ENCODE measurements around the gene FBXL20. TPM values are rescaled to one million over a fixed set of nuclear protein-coding genes. Genes with fewer than 3 reads are reported as not detected.

Gene FBXL20
- total and polyA plus RNA-seq, 9 of the 15 experiments (the other 6 are each of a cell fraction or from before 2014, with no cell fraction given): 1.8 to 15.1 (median 5.6) TPM

DNA sequence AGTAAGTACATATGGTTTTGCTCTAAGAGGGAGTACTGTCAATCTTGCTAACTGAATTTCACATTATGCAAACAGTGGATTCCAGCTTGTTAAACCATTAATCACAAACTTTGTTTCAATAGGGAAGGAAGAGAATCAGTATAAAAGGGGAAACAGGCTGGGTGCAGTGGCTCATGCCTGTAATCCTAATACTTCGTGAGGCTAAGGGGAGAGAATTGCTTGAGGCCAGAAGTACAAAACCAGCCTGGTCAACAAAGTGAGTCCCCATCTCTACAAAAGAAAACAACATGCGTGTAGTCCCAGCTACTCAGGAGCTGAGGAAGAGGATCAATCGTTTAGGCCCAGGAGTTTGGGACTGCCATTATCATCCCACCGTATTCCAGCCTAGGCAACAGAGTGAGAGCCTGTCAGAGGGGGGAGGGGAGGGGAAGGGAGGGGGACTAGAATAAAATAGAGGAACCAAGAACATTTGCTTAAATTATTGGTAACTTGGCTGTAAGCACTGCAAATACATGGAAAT is 65.7 kb downstream of the FBXL20 start (continued):
- no peak for TF ChIP-seq SAFB (IDR thresholded peaks at IDR 0.05; ENCODE audit: borderline replicate concordance, low read depth, low read length)
- TF ChIP-seq, protein P1, sequence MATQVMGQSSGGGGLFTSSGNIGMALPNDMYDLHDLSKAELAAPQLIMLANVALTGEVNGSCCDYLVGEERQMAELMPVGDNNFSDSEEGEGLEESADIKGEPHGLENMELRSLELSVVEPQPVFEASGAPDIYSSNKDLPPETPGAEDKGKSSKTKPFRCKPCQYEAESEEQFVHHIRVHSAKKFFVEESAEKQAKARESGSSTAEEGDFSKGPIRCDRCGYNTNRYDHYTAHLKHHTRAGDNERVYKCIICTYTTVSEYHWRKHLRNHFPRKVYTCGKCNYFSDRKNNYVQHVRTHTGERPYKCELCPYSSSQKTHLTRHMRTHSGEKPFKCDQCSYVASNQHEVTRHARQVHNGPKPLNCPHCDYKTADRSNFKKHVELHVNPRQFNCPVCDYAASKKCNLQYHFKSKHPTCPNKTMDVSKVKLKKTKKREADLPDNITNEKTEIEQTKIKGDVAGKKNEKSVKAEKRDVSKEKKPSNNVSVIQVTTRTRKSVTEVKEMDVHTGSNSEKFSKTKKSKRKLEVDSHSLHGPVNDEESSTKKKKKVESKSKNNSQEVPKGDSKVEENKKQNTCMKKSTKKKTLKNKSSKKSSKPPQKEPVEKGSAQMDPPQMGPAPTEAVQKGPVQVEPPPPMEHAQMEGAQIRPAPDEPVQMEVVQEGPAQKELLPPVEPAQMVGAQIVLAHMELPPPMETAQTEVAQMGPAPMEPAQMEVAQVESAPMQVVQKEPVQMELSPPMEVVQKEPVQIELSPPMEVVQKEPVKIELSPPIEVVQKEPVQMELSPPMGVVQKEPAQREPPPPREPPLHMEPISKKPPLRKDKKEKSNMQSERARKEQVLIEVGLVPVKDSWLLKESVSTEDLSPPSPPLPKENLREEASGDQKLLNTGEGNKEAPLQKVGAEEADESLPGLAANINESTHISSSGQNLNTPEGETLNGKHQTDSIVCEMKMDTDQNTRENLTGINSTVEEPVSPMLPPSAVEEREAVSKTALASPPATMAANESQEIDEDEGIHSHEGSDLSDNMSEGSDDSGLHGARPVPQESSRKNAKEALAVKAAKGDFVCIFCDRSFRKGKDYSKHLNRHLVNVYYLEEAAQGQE (IDR thresholded peaks at IDR 0.05; ENCODE audit: borderline replicate concordance): no peak
- TF ChIP-seq, protein P1 (CRISPR knock-in tag; IDR thresholded peaks at IDR 0.05; ENCODE audit: low read depth): no peak
- no peak for TF ChIP-seq SRSF7 (optimal IDR thresholded peaks at IDR 0.05; ENCODE audit: low read depth, low read length)
- TF ChIP-seq ARID2 (IDR thresholded peaks at IDR 0.05): no peak
- TF ChIP-seq MEF2D (tag; conservative IDR thresholded peaks at IDR 0.05; ENCODE audit: low read depth): peak; percentile 60
- 0 out of 2 replicates have a peak, but pooled peaks have one; percentile 15 for TF ChIP-seq ADNP (tag; IDR thresholded peaks at IDR 0.05)
- TF ChIP-seq HDAC6 (IDR thresholded peaks at IDR 0.05; ENCODE audit: low read depth, low read length): no peak
- TF ChIP-seq SP1 (CRISPR knock-in tag; IDR thresholded peaks at IDR 0.05): no peak
- no peak for TF ChIP-seq FOXK2 (conservative IDR thresholded peaks at IDR 0.05 in 1 of 2, IDR thresholded peaks at IDR 0.05 in 1 of 2; ENCODE audit: low read depth in 2 of 2)
- no peak for TF ChIP-seq MAFK (IDR thresholded peaks at IDR 0.05; ENCODE audit: low read length)
- TF ChIP-seq, protein P2, sequence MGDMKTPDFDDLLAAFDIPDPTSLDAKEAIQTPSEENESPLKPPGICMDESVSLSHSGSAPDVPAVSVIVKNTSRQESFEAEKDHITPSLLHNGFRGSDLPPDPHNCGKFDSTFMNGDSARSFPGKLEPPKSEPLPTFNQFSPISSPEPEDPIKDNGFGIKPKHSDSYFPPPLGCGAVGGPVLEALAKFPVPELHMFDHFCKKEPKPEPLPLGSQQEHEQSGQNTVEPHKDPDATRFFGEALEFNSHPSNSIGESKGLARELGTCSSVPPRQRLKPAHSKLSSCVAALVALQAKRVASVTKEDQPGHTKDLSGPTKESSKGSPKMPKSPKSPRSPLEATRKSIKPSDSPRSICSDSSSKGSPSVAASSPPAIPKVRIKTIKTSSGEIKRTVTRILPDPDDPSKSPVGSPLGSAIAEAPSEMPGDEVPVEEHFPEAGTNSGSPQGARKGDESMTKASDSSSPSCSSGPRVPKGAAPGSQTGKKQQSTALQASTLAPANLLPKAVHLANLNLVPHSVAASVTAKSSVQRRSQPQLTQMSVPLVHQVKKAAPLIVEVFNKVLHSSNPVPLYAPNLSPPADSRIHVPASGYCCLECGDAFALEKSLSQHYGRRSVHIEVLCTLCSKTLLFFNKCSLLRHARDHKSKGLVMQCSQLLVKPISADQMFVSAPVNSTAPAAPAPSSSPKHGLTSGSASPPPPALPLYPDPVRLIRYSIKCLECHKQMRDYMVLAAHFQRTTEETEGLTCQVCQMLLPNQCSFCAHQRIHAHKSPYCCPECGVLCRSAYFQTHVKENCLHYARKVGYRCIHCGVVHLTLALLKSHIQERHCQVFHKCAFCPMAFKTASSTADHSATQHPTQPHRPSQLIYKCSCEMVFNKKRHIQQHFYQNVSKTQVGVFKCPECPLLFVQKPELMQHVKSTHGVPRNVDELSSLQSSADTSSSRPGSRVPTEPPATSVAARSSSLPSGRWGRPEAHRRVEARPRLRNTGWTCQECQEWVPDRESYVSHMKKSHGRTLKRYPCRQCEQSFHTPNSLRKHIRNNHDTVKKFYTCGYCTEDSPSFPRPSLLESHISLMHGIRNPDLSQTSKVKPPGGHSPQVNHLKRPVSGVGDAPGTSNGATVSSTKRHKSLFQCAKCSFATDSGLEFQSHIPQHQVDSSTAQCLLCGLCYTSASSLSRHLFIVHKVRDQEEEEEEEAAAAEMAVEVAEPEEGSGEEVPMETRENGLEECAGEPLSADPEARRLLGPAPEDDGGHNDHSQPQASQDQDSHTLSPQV (IDR thresholded peaks at IDR 0.05): peak; percentile 58
- TF ChIP-seq POLR2A (conservative IDR thresholded peaks at IDR 0.05): no peak
- TF ChIP-seq TEAD4 (IDR thresholded peaks at IDR 0.05; ENCODE audit: low read length): no peak
- no peak for TF ChIP-seq TEAD4 (CRISPR knock-in tag; IDR thresholded peaks at IDR 0.05; ENCODE audit: borderline replicate concordance)
- TF ChIP-seq WHSC1 (IDR thresholded peaks at IDR 0.05; ENCODE audit: low read length): no peak
- TF ChIP-seq MYBL2 (IDR thresholded peaks at IDR 0.05; ENCODE audit: low read depth): no peak
- no peak for TF ChIP-seq MYBL2 (CRISPR knock-in tag; IDR thresholded peaks at IDR 0.05; ENCODE audit: borderline replicate concordance)
- no peak for TF ChIP-seq TBP (optimal IDR thresholded peaks at IDR 0.05; ENCODE audit: low read depth, low read length)
